ENCODE data around the gene ABR.
A peak's percentile ranks its signal among the peaks of the same experiment; 100 is the strongest.

The ABR gene

GRCh38 chr17:1197781-1198490, 18.2 kb upstream of the ABR start:
- Histone ChIP-seq H3K9me3 (ENCODE audit: control insufficient read depth, low read length) (no peaks in the 10 kb centered on the region), H3K27me3 (replicated peaks; ENCODE audit: control insufficient read depth, insufficient read depth, low read length) (peaks cover 3% of the 10 kb centered on the region), H3K4me3 (ENCODE audit: low read length) (no peak overlapping the region), H3K36me3 (ENCODE audit: control insufficient read depth, insufficient read depth, low read length, severe bottlenecking) (no peaks in the 10 kb centered on the region), H3K4me1 (ENCODE audit: control insufficient read depth, insufficient read depth, low read length) (peaks cover 19% of the 10 kb centered on the region), H3K9ac (ENCODE audit: low read length) (peak overlapping the region; percentile 76)
- peak; percentile 31 for DNase-seq (ENCODE audit: low read depth)

GRCh38 chr17:1197379-1197778, 17.6 kb upstream of the ABR start:
- DNase-seq (ENCODE audit: low read depth), result peak; percentile 89

DNA sequence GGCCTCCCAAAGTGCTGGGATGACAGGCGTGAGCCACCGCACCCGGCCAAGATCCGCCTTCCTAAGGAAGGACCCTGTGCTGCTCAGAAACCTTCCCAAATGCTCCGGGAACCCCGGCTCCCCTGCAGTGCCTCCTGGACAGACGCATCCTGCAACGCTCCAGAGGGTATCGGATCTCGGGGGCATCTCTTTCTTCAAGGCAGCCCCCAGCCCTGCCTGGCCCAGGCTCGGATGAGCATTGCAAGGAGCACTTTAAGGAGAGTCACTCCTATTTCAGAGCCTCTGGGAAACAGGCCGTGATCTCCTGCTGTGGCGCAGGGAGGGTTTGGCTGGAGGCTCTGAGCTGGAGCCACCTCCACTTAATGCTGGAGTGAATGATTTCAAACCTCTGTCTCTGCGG, 17.2 kb upstream of the ABR start:
- H3K27me3 ChIP-seq (replicated peaks; ENCODE audit: control insufficient read depth, insufficient read depth, low read length), result peaks cover 3% of the 10 kb centered on the region
- H3K4me1 ChIP-seq (ENCODE audit: control insufficient read depth, insufficient read depth, low read length), result peaks cover 19% of the 10 kb centered on the region
- no peak for DNase-seq (ENCODE audit: low read depth)
- H3K9me3 ChIP-seq (ENCODE audit: control insufficient read depth, low read length), result no peaks in the 10 kb centered on the region
- H3K36me3 ChIP-seq (ENCODE audit: control insufficient read depth, insufficient read depth, low read length, severe bottlenecking), result no peaks in the 10 kb centered on the region
- peak overlapping the region; percentile 44 for H3K9ac ChIP-seq (ENCODE audit: low read length)
- no peak overlapping the region for H3K4me3 ChIP-seq (ENCODE audit: low read length)

More at GRCh38 chr17:1197379-1197778, 17.6 kb upstream of the ABR start:
- Histone ChIP-seq H3K4me3 (ENCODE audit: low read length) (no peak overlapping the region), H3K36me3 (ENCODE audit: control insufficient read depth, insufficient read depth, low read length, severe bottlenecking) (no peaks in the 10 kb centered on the region), H3K4me1 (ENCODE audit: control insufficient read depth, insufficient read depth, low read length) (peaks cover 19% of the 10 kb centered on the region), H3K9ac (ENCODE audit: low read length) (peak overlapping the region; percentile 76), H3K9me3 (ENCODE audit: control insufficient read depth, low read length) (no peaks in the 10 kb centered on the region), H3K27me3 (replicated peaks; ENCODE audit: control insufficient read depth, insufficient read depth, low read length) (peaks cover 3% of the 10 kb centered on the region)

- Histone ChIP-seq H3K9ac (ENCODE audit: low read length) (no peak overlapping the region), H3K4me3 (ENCODE audit: low read length) (no peak overlapping the region), H3K4me1 (ENCODE audit: control insufficient read depth, insufficient read depth, low read length) (peaks cover 34% of the 10 kb centered on the region), H3K27me3 (replicated peaks; ENCODE audit: control insufficient read depth, insufficient read depth, low read length) (peaks cover 3% of the 10 kb centered on the region), H3K36me3 (ENCODE audit: control insufficient read depth, insufficient read depth, low read length, severe bottlenecking) (no peaks in the 10 kb centered on the region), H3K9me3 (ENCODE audit: control insufficient read depth, low read length) (no peaks in the 10 kb centered on the region)
- DNase-seq (ENCODE audit: low read depth), result no peak
Observed at GRCh38 chr17:1192911-1193699, 13.3 kb upstream of the ABR start.

- DNase-seq (ENCODE audit: low read depth), result no peak
- Histone ChIP-seq H3K4me3 (ENCODE audit: low read length) (no peak overlapping the region), H3K9ac (ENCODE audit: low read length) (no peak overlapping the region), H3K36me3 (ENCODE audit: control insufficient read depth, insufficient read depth, low read length, severe bottlenecking) (no peaks in the 10 kb centered on the region), H3K4me1 (ENCODE audit: control insufficient read depth, insufficient read depth, low read length) (peaks cover 29% of the 10 kb centered on the region), H3K9me3 (ENCODE audit: control insufficient read depth, low read length) (no peaks in the 10 kb centered on the region), H3K27me3 (replicated peaks; ENCODE audit: control insufficient read depth, insufficient read depth, low read length) (peaks cover 3% of the 10 kb centered on the region)
Observed at GRCh38 chr17:1190751-1191331, 11.1 kb upstream of the ABR start.

- peak overlapping the region; percentile 45 for H3K4me3 ChIP-seq (ENCODE audit: low read length)
- H3K36me3 ChIP-seq (ENCODE audit: control insufficient read depth, insufficient read depth, low read length, severe bottlenecking), result no peaks in the 10 kb centered on the region
- peak overlapping the region; percentile 61 for H3K9ac ChIP-seq (ENCODE audit: low read length)
- H3K27me3 ChIP-seq (replicated peaks; ENCODE audit: control insufficient read depth, insufficient read depth, low read length), result peaks cover 3% of the 10 kb centered on the region
- H3K9me3 ChIP-seq (ENCODE audit: control insufficient read depth, low read length), result no peaks in the 10 kb centered on the region
- no peak for DNase-seq (ENCODE audit: low read depth)
- peaks cover 29% of the 10 kb centered on the region for H3K4me1 ChIP-seq (ENCODE audit: control insufficient read depth, insufficient read depth, low read length)
Observed at GRCh38 chr17:1188812-1189504, 9.2 kb upstream of the ABR start.

DNA sequence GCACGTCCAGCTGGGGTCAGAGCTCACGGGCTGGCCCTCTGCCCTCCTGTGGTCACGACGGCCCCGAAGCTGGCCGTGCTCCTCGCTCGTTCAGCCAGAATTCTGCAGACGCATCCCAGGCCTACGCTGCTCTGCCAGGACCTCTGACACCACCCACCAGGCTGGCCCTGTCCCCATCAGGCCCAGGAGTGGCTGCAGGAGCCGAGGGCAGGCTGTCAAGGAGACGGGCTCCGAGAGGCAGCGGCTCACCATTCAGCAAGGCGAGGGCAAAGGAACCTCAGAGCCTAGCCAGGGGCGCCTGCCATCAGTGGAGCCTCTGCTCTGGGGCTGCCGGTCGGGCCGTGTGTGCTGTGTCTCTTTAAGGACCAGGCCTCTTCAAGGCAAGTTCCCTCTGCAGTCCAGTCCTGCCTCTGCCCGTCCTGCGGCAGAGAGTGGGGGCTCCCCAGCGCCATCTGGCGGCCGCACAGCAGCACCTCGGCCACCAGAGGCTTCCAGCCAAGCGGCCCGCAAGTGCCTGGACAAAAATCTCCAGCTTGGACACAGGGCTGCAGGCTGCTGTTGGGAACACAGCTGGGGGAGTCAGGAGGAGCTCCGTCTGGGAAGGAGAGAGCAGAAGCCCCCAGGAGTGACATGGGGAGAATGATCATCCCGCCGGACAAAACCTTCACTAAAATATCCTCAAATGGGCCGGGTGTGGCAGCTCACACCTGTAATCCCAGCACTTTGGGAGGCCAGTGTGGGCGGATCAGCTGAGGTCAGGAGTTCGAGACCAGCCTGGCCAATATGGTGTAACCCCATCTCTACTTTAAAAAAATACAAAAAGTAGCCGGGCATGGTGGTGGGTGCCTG, 7.4 kb upstream of the ABR start:
- H3K4me1 ChIP-seq (ENCODE audit: control insufficient read depth, insufficient read depth, low read length), result peaks cover 29% of the 10 kb centered on the region
- no peaks in the 10 kb centered on the region for H3K9me3 ChIP-seq (ENCODE audit: control insufficient read depth, low read length)
- H3K36me3 ChIP-seq (ENCODE audit: control insufficient read depth, insufficient read depth, low read length, severe bottlenecking), result no peaks in the 10 kb centered on the region
- no peaks in the 10 kb centered on the region for H3K27me3 ChIP-seq (replicated peaks; ENCODE audit: control insufficient read depth, insufficient read depth, low read length)
- peak; percentile 92 for DNase-seq (ENCODE audit: low read depth)
- H3K4me3 ChIP-seq (ENCODE audit: low read length), result peak overlapping the region; percentile 52
- H3K9ac ChIP-seq (ENCODE audit: low read length), result peak overlapping the region; percentile 74

DNA sequence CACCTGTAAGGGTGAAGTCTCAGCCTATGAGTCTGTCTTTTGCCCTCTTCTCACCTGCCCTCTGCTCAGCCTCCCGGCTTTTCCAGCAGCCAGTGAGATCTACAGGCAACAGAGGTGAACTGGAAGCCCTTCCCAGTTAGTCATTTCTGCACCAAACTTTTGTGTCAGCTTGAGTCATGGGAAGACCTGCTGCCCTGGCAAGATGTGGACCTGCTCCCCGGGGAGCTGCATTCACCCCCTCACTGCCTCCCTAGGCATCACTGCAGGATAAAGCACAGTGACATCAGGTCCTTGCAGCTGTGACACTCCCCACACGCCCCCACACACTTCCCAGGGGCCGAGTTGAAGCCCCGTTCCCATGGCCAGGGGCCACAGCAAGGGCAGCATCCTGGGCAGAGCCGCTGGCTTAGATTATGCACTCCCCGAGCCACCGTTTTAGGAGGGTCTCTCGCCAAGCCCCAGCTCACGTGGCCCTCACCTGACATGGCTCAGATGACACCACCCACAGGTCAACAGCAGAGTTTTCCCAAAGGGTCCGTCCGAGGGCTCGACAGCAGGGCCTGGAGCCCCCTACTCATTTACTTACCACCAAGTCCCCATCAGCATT, 6.5 kb upstream of the ABR start:
- DNase-seq (ENCODE audit: low read depth), result no peak
- peak overlapping the region; percentile 52 for H3K4me3 ChIP-seq (ENCODE audit: low read length)
- no peaks in the 10 kb centered on the region for H3K36me3 ChIP-seq (ENCODE audit: control insufficient read depth, insufficient read depth, low read length, severe bottlenecking)
- H3K9me3 ChIP-seq (ENCODE audit: control insufficient read depth, low read length), result no peaks in the 10 kb centered on the region
- peak overlapping the region; percentile 74 for H3K9ac ChIP-seq (ENCODE audit: low read length)
- peaks cover 29% of the 10 kb centered on the region for H3K4me1 ChIP-seq (ENCODE audit: control insufficient read depth, insufficient read depth, low read length)
- no peaks in the 10 kb centered on the region for H3K27me3 ChIP-seq (replicated peaks; ENCODE audit: control insufficient read depth, insufficient read depth, low read length)

GRCh38 chr17:1183171-1183873, 3.5 kb upstream of the ABR start:
- no peaks in the 10 kb centered on the region for H3K36me3 ChIP-seq (ENCODE audit: control insufficient read depth, insufficient read depth, low read length, severe bottlenecking)
- DNase-seq (ENCODE audit: low read depth), result no peak
- no peaks in the 10 kb centered on the region for H3K27me3 ChIP-seq (replicated peaks; ENCODE audit: control insufficient read depth, insufficient read depth, low read length)
- no peaks in the 10 kb centered on the region for H3K9me3 ChIP-seq (ENCODE audit: control insufficient read depth, low read length)
- H3K4me3 ChIP-seq (ENCODE audit: low read length), result no peak overlapping the region
- no peak overlapping the region for H3K9ac ChIP-seq (ENCODE audit: low read length)
- peaks cover 16% of the 10 kb centered on the region for H3K4me1 ChIP-seq (ENCODE audit: control insufficient read depth, insufficient read depth, low read length)

DNA sequence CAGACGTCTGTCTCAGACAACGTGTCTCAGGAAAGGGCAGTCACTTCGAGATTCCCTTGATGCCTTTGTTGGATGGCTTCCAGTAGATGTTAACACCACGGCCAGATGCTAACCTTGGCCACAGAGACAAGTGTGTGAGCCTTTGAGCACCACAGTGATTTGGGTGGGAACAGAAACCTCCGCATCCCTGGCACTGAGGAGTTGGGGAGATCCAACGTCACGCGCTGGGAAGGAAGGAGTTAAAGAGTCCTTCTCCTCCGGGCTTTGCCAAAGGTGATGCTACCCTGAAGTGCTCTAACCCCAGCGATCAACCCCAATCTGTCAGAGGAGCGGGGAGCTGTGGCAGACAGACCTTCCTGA, 3.0 kb upstream of the ABR start:
- no peak overlapping the region for H3K9ac ChIP-seq (ENCODE audit: low read length)
- no peaks in the 10 kb centered on the region for H3K9me3 ChIP-seq (ENCODE audit: control insufficient read depth, low read length)
- no peaks in the 10 kb centered on the region for H3K27me3 ChIP-seq (replicated peaks; ENCODE audit: control insufficient read depth, insufficient read depth, low read length)
- no peaks in the 10 kb centered on the region for H3K36me3 ChIP-seq (ENCODE audit: control insufficient read depth, insufficient read depth, low read length, severe bottlenecking)
- peaks cover 18% of the 10 kb centered on the region for H3K4me1 ChIP-seq (ENCODE audit: control insufficient read depth, insufficient read depth, low read length)
- H3K4me3 ChIP-seq (ENCODE audit: low read length), result no peak overlapping the region
- no peak for DNase-seq (ENCODE audit: low read depth)
